NB4 (cell line): ENCODE measurements around the gene LDLRAD3.
A peak's percentile ranks its signal among the peaks of the same experiment; 100 is the strongest.

ENCODE experiments used
- DNase-seq: peaks from one replicate; pipeline ENCODE4 v3.0.0; 2010; ENCODE audit warnings: low read depth
- H3K4me3 ChIP-seq: one replicate; pipeline ENCODE4 v1.5.1; 2011; ENCODE audit warnings: mild to moderate bottlenecking, low read depth, low read length, moderate library complexity
- MYC ChIP-seq: IDR thresholded peaks from 2 replicates; pipeline ENCODE4 v1.6.1; 2011; ENCODE audit warnings: low read depth, low read length
- POLR2A ChIP-seq: IDR thresholded peaks from 2 replicates; pipeline ENCODE4 v1.6.1; 2011; ENCODE audit warnings: mild to moderate bottlenecking; ENCODE audit not compliant: insufficient read length; ENCODE audit errors: extremely low read depth
- TF ChIP-seq, protein P1 (sequence below): IDR thresholded peaks from 2 replicates; pipeline ENCODE4 v1.6.1; 2011; ENCODE audit warnings: low read depth, low read length
- TF ChIP-seq, protein P2 (sequence below): IDR thresholded peaks from one replicate; pipeline ENCODE4 v1.5.1; 2012; ENCODE audit warnings: low read depth, low read length

Gene LDLRAD3

DNA sequence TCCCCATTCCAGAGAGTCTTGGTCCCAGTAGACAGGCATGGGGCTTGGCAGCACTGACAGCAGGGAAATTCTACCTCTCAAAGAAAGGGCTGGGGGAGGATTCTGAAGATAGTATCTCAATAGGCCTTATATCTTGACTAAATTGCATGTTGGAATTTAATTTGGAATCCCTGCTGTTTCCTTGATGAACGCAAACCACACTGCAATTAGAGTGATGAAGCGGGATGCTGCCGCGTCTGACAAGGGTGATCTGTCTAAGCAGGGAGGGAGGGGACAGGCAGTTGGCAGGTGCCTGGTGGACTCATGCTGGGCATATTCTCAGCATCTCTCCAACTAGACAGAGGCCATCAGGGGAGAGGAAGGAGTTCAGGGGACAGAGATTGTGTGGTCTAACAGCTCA lies 296.9 kb downstream of the LDLRAD3 start:
- no peak for DNase-seq
- TF ChIP-seq, protein P1, sequence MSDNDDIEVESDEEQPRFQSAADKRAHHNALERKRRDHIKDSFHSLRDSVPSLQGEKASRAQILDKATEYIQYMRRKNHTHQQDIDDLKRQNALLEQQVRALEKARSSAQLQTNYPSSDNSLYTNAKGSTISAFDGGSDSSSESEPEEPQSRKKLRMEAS = no peak
- no peak for TF ChIP-seq POLR2A
- TF ChIP-seq, protein P2, sequence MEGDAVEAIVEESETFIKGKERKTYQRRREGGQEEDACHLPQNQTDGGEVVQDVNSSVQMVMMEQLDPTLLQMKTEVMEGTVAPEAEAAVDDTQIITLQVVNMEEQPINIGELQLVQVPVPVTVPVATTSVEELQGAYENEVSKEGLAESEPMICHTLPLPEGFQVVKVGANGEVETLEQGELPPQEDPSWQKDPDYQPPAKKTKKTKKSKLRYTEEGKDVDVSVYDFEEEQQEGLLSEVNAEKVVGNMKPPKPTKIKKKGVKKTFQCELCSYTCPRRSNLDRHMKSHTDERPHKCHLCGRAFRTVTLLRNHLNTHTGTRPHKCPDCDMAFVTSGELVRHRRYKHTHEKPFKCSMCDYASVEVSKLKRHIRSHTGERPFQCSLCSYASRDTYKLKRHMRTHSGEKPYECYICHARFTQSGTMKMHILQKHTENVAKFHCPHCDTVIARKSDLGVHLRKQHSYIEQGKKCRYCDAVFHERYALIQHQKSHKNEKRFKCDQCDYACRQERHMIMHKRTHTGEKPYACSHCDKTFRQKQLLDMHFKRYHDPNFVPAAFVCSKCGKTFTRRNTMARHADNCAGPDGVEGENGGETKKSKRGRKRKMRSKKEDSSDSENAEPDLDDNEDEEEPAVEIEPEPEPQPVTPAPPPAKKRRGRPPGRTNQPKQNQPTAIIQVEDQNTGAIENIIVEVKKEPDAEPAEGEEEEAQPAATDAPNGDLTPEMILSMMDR = no peak
- no peak for TF ChIP-seq MYC
- H3K4me3 ChIP-seq = no peak overlapping the region

- no peak for DNase-seq
- TF ChIP-seq, protein P1 = no peak
- TF ChIP-seq MYC (no peak), POLR2A (no peak)
- TF ChIP-seq, protein P2 = no peak
- no peak overlapping the region for H3K4me3 ChIP-seq
Observed at GRCh38 chr11:36241497-36241896, 297.6 kb downstream of the LDLRAD3 start.

- no peak for DNase-seq
- H3K4me3 ChIP-seq = no peak overlapping the region
- no peak for TF ChIP-seq MYC
- TF ChIP-seq POLR2A = no peak
- TF ChIP-seq, protein P1 = no peak
- TF ChIP-seq, protein P2 = no peak
Observed at GRCh38 chr11:36243641-36244040, 299.8 kb downstream of the LDLRAD3 start.

DNA sequence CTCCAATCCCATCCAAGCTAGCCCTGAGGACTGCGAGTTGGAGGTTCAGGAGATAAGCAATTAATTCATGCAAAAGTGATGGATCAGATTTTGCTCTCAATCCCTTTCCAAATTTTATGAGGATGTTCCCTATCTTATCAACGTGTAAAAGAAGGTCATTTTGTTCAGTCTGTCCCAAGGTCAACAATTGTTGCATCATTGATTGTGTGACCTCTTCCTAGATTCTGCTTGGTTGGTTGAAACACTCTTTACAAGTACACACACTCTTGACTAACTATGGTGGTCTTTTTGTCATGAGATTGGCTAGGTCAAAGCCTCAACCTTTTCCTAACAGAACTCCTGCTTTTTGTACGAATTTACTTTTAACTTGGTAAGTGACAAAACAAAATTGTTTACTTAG lies 303.6 kb downstream of the LDLRAD3 start:
- DNase-seq = no peak
- TF ChIP-seq POLR2A (no peak), MYC (no peak)
- TF ChIP-seq, protein P1 = no peak
- TF ChIP-seq, protein P2 = no peak
- no peak overlapping the region for H3K4me3 ChIP-seq

GRCh38 chr11:36248436-36248835 lies 304.6 kb downstream of the LDLRAD3 start:
- no peak overlapping the region for H3K4me3 ChIP-seq
- no peak for DNase-seq
- TF ChIP-seq, protein P1 = no peak
- TF ChIP-seq POLR2A (no peak), MYC (no peak)
- TF ChIP-seq, protein P2 = no peak

DNA sequence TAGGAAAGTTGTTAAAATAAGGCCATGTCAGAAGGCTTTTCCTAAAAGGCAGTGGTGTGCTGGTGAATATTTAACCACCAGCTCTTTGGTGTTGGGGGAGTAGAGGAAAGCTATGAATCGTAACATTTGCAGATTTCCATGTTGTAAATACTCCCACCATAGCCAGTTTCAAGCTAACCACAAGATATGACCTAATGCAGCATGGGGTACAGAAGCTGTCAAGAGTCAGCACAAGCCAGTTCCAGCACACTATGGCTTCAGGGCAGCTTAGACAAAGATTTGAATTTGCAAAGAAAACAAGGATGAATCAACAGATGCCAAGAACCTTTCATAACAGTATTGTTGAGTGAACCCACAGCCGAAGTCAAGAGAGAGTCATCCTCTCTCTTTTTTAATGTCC lies 305.4 kb downstream of the LDLRAD3 start:
- peak; percentile 26 for DNase-seq
- TF ChIP-seq POLR2A (no peak), MYC (no peak)
- TF ChIP-seq, protein P1 = no peak
- H3K4me3 ChIP-seq = no peak overlapping the region
